Esophagus muscularis mucosa (tissue), 4 donors: ENCODE data around the gene DAB1.

Source experiments
- EP300 ChIP-seq: sonication (generic); formaldehyde crosslinking; IDR thresholded peaks from one replicate; pipeline ENCODE4 v1.6.1; 2017; ENCODE audit warnings: antibody characterized with exemption
- POLR2A ChIP-seq: fragments of 450-650 bp; IDR thresholded peaks from one replicate; pipeline ENCODE4 v1.6.1; 2017; ENCODE audit warnings: antibody characterized with exemption, moderate library complexity, mild to moderate bottlenecking, low read depth
- POLR2AphosphoS5 ChIP-seq, 2 donors: sonication (generic); formaldehyde crosslinking; IDR thresholded peaks; one replicate each; pipeline ENCODE4 v1.6.1; 2017; ENCODE audit warnings: antibody characterized with exemption in 2 of 2
- TF ChIP-seq, protein P1 (sequence below), 3 experiments: fragments of 200-600 bp in 2 of 3; fragments of 450-650 bp in 1 of 3; sonication (generic) in 2 of 3; IDR thresholded peaks; one replicate each; pipeline ENCODE4 v1.5.1; 2017 to 2019; ENCODE audit warnings: antibody characterized with exemption in 3 of 3, mild to moderate bottlenecking in 2 of 3, moderate library complexity in 1 of 3

DNA sequence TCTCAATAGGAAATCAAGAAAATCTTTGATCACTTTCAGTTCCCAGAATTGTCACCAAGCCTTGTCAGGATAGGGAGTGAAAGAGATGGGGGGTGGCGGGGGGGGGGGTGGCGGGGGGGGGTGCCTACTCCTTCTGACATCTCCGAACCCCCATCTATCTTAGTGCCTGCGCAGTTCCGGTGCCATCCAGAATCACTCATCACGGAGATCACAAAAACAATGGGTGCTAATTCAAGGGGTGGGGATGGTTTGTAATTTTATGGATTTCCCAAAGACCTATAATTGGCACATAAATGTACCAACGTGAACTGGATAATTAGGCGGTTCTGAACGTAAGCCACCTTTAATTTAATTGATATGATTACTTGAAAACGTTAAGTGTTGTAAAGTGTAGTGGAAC, 2.1 kb downstream of the DAB1 start:
- TF ChIP-seq POLR2AphosphoS5 (IDR thresholded peaks at IDR 0.05) (no peak), EP300 (no peak), POLR2A (no peak)
- TF ChIP-seq, protein P1, sequence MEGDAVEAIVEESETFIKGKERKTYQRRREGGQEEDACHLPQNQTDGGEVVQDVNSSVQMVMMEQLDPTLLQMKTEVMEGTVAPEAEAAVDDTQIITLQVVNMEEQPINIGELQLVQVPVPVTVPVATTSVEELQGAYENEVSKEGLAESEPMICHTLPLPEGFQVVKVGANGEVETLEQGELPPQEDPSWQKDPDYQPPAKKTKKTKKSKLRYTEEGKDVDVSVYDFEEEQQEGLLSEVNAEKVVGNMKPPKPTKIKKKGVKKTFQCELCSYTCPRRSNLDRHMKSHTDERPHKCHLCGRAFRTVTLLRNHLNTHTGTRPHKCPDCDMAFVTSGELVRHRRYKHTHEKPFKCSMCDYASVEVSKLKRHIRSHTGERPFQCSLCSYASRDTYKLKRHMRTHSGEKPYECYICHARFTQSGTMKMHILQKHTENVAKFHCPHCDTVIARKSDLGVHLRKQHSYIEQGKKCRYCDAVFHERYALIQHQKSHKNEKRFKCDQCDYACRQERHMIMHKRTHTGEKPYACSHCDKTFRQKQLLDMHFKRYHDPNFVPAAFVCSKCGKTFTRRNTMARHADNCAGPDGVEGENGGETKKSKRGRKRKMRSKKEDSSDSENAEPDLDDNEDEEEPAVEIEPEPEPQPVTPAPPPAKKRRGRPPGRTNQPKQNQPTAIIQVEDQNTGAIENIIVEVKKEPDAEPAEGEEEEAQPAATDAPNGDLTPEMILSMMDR (IDR thresholded peaks at IDR 0.05): no peak
